GM12864 (cell line): ENCODE measurements around the gene SPATA4.
"Not testable (repeated sequence)": the region's sequence is repeated elsewhere in the genome, so short reads cannot be mapped to it uniquely, and the experiment has no call there.

Experiments used
- DNase-seq: peaks from one replicate; pipeline ENCODE4 v3.0.0-alpha.2; 2011; ENCODE audit warnings: low read depth
- H3K4me3 ChIP-seq: 2 replicates; pipeline ENCODE4 v1.5.1; 2011; ENCODE audit warnings: mild to moderate bottlenecking, low read depth, low read length, control low read depth
- CTCF ChIP-seq: IDR thresholded peaks from 2 replicates; pipeline ENCODE4 v1.5.1; 2011; ENCODE audit warnings: low read depth, mild to moderate bottlenecking, moderate library complexity, low read length, control low read depth, inconsistent platforms; ENCODE audit errors: missing control alignments

The SPATA4 gene

GRCh38 chr4:176230836-176231235 lies 35.5 kb upstream of the SPATA4 start:
- no peak for TF ChIP-seq CTCF
- H3K4me3 ChIP-seq, result no peak overlapping the region
- no peak for DNase-seq

GRCh38 chr4:176229645-176230044 lies 34.3 kb upstream of the SPATA4 start:
- no peak for DNase-seq
- no peak overlapping the region for H3K4me3 ChIP-seq
- no peak for TF ChIP-seq CTCF

- no peak for TF ChIP-seq CTCF
- H3K4me3 ChIP-seq, result no peak overlapping the region
- no peak for DNase-seq
Measured at GRCh38 chr4:176226736-176227135, 31.4 kb upstream of the SPATA4 start.

- H3K4me3 ChIP-seq, result no peak overlapping the region
- no peak for DNase-seq
- no peak for TF ChIP-seq CTCF
Measured at GRCh38 chr4:176223561-176223960, 28.2 kb upstream of the SPATA4 start.

DNA sequence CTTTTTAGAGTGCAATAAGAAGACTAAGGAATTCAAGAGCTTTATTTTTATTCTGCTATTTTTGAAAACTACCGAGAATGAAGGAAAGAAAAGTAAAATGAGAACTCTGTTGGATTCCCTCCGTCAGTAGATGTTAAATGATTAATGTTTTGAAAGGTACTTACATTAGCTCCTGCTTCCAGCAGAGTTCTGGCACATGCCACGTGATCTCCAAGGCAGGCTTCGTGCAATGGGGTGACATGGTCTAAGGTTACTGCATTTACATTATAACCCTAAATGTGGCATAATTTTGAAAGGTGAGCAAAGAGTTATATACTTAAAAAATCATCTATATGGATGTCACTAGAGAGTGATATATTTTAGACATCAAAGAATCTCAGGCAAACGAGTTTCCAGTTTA lies 26.8 kb upstream of the SPATA4 start:
- no peak overlapping the region for H3K4me3 ChIP-seq
- no peak for DNase-seq
- no peak for TF ChIP-seq CTCF

GRCh38 chr4:176217510-176217909 lies 22.1 kb upstream of the SPATA4 start:
- DNase-seq, result no peak
- TF ChIP-seq CTCF, result no peak
- H3K4me3 ChIP-seq, result no peak overlapping the region

GRCh38 chr4:176212351-176212750 lies 17.0 kb upstream of the SPATA4 start:
- not testable (repeated sequence) for DNase-seq, H3K4me3 ChIP-seq
